Lower leg skin (tissue), 4 donors: ENCODE results near the gene CDV3. TPM values are rescaled to one million over a fixed set of nuclear protein-coding genes. Genes with fewer than 3 reads are reported as not detected.

Source experiments
- DNase-seq, 2 donors: peaks; one replicate each; pipeline ENCODE4 v3.0.0-alpha.2; 2019; ENCODE audit warnings: low spot score in 2 of 2
- H3K4me3 ChIP-seq: fragments of 200-600 bp; sonication (generic); 2 replicates; pipeline ENCODE4 v1.5.1; 2017; ENCODE audit warnings: mild to moderate bottlenecking, low read depth; ENCODE audit not compliant: poor library complexity, severe bottlenecking
- POLR2A ChIP-seq, 2 donors: fragments of 450-650 bp; IDR thresholded peaks; one replicate each; pipeline ENCODE4 v1.6.1; 2016 to 2017; ENCODE audit warnings: antibody characterized with exemption in 2 of 2, mild to moderate bottlenecking in 1 of 2, moderate library complexity in 1 of 2
- WGBS, 2 donors: methylation state at CpG; one replicate each; pipeline ENCODE4 v1.1.5; 2018; 5-methylcytosine and 5-hydroxymethylcytosine counted together
- intact Hi-C: fragments of 100-400 bp; cut with DNase I; formaldehyde crosslinking; loops from one replicate; pipeline ENCODE4 v1.15.0; 2023; ENCODE audit warnings: low total_unique reads
- total RNA-seq, 4 donors: library from RNA; depleted of rRNA; stranded (reverse); fragments of >200 nt; gene quantifications; one replicate each; pipeline ENCODE4 v1.1.0, GENCODE V29; 2016
- TF ChIP-seq, protein P1 (sequence below), 3 donors: fragments of 450-650 bp; IDR thresholded peaks; one replicate each; pipeline ENCODE4 v1.5.1; 2016; ENCODE audit warnings: antibody characterized with exemption in 3 of 3, mild to moderate bottlenecking in 3 of 3, moderate library complexity in 2 of 3

CDV3 gene
- total RNA-seq, 4 donors from 2014 or later: 84.1 to 113 (median 103) TPM

DNA sequence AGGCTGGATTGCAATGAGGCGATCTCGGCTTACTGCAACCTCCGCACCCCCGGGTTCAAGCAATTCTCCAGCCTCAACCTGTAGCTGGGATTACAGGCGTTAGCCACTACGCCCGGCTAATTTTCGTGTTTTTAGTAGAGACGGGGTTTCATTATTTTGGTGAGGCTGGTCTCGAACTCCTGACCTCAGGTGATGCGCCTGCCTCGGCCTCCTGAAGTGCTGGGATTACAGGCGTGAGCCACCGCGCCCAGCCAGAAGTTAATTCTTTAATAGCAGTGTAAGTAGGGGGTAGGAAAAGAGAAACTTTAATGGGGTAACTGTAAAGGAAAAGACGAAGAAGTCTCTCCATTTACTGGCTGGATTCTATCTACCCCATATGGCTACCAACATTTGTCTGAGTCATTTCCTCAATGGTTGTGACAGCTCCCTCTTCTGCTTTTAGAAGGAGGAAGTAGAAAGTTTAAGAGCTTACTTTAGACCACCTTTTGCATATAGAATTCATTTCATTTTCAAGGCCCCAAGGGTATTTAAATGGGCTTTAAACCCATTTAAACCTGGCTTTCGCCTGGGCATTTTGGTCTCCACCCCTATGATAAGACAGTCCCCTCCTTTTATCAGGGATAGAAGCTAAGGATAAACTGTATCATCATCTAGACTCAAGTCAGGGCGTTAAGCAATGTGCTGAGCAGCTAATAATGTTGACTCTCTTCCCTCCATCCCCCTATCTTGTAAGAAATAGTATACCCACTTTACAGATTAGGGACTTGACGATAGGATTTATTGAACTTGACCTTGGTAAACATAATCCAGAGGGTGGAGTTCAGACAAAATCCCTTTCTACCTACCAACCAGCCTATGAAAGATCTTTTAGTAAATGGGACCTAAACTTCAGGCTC, 1.1 kb upstream of the CDV3 start:
- H3K4me3 ChIP-seq: no peak overlapping the region
- 86% methylated on average over 19 of the region's 19 CpGs for WGBS, 2 donors
- TF ChIP-seq, protein P1, sequence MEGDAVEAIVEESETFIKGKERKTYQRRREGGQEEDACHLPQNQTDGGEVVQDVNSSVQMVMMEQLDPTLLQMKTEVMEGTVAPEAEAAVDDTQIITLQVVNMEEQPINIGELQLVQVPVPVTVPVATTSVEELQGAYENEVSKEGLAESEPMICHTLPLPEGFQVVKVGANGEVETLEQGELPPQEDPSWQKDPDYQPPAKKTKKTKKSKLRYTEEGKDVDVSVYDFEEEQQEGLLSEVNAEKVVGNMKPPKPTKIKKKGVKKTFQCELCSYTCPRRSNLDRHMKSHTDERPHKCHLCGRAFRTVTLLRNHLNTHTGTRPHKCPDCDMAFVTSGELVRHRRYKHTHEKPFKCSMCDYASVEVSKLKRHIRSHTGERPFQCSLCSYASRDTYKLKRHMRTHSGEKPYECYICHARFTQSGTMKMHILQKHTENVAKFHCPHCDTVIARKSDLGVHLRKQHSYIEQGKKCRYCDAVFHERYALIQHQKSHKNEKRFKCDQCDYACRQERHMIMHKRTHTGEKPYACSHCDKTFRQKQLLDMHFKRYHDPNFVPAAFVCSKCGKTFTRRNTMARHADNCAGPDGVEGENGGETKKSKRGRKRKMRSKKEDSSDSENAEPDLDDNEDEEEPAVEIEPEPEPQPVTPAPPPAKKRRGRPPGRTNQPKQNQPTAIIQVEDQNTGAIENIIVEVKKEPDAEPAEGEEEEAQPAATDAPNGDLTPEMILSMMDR (IDR thresholded peaks at IDR 0.05): no peak
- no peak for TF ChIP-seq POLR2A (IDR thresholded peaks at IDR 0.05)
- intact Hi-C loops: no loop called here
- DNase-seq: no peak

DNA sequence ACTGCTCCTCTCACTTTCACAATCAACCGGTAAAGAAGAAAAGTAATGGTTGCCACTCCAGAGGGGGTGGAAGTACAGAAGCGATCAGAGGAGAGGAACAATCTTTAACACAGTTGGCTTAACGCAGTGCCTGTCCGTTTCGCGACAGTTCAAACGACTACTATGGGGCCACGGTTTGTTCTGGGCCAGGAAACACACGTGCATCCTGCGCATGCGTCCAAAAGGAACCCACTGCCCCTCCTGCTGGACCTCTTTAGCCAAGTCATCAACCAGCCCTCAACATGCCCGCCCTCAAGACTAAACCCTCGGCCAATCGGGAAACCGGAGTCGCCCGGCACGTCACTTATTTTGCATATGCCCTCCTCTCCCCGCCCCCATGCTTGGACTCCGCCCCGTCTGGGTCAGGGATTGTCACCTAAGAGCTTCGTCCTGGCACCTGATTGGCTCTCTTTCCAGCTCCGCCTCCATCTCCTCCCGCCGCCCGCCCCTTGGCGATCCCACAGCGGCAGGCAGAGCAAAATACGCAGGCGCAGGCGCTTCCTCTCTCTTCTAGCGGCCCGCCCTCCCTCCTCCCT, 345 bp upstream of the CDV3 start:
- TF ChIP-seq, protein P1 (IDR thresholded peaks at IDR 0.05): no peak
- no peak for TF ChIP-seq POLR2A (IDR thresholded peaks at IDR 0.05)
- WGBS, 2 donors: 1% methylated on average over 33 of the region's 33 CpGs
- DNase-seq: peak; percentile 100
- no peak overlapping the region for H3K4me3 ChIP-seq
- intact Hi-C loops: no loop called here

DNA sequence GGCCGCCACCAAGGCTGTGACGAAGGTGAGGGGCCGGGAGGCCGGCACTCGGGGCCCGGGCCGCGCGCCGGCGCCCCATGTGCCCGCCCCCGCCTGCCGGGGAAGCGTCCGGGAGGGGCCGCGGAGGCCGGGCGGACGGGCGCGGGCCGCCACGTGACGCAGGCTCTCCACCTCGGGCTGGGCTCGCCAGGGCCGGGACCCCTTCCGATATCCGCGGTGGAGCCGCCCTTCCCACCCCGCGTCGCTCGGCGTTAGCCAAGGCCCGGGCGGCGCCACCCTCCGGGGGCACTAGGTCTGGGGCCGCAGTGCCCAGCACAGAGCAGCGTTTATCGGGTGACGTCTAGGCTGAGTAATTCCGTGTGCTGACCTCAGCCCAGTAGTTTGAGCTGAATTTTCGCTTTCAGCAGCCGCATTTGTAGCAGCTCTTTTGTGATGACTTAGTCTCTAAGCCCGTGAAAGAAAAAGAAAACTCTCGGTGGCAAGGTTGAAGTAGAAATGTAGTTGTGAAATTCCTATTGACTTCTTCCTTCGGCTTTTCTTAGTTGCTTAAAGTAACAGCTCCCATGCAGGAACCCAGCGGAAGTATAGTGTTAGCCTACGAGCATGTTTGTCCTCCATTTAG, 885 bp downstream of the CDV3 start:
- no peak for TF ChIP-seq POLR2A (IDR thresholded peaks at IDR 0.05)
- TF ChIP-seq, protein P1 (IDR thresholded peaks at IDR 0.05): no peak
- DNase-seq: peak; percentile 41 to 94
- peak overlapping the region; percentile 73 for H3K4me3 ChIP-seq
- WGBS, 2 donors: 0% methylated on average over 14 to 47 of the region's 54 CpGs
- intact Hi-C loops: no loop called here

DNA sequence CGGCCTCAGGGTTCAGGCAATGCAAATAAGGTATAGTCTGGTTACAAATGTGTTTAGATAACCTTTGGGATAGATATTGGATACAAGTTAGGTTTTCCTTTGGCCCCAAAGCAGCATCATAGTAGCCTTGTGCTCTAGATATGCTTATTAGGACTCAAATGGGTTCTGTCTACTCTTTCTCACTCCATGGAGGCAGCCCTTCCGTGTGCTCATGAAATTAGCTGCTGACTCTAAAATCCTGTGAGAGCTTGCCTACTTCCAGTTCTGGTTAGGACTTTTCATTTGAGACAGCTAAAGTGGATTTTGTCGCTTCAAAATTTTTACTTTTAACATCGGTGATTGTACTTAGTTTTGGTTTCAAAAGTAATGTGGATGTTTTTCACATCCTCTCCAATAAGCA, 1.6 kb downstream of the CDV3 start:
- 23 to 24% methylated on average over 4 of the region's 4 CpGs for WGBS, 2 donors
- H3K4me3 ChIP-seq: peak overlapping the region; percentile 73
- no peak for DNase-seq
- intact Hi-C loops: loop anchor here (5.0 kb wide), 1 partner anchor 1837 kb away; no protein-coding TSS in a partner anchor
- TF ChIP-seq, protein P1 (IDR thresholded peaks at IDR 0.05): no peak
- no peak for TF ChIP-seq POLR2A (IDR thresholded peaks at IDR 0.05)

DNA sequence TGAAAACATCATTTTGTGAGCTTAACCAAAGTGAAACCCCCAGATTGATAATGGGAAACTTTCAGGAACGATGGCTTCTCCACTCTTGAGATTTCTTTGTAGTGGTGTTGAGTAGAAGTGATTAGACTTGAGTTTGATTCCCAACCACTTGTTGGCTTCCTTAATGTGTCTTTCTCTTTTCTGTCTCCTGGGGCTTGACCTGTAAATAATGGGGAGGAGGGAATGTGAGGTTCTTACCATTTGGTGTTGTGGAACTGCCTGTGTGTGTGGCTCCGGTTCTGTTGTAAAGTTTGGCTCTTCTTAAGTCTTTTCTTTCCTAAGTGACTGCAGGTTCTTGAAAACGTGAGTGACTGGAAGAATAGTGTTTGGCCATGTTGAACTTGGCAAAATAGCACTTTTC, 2.7 kb downstream of the CDV3 start:
- intact Hi-C loops: loop anchor here (5.0 kb wide), 1 partner anchor 1836 kb away; no protein-coding TSS in a partner anchor
- DNase-seq: no peak
- 20 to 24% methylated on average over 3 of the region's 3 CpGs for WGBS, 2 donors
- H3K4me3 ChIP-seq: no peak overlapping the region
- no peak for TF ChIP-seq POLR2A (IDR thresholded peaks at IDR 0.05)
- TF ChIP-seq, protein P1 (IDR thresholded peaks at IDR 0.05): no peak
